A673 (cell line): ENCODE results near the gene APCDD1L. TPM values are rescaled to one million over a fixed set of nuclear protein-coding genes. Genes with fewer than 3 reads are reported as not detected.
"Not testable (repeated sequence)": the region's sequence is repeated elsewhere in the genome, so short reads cannot be mapped to it uniquely, and the experiment has no call there.

ENCODE experiments used
- BruUV-seq: library from RNA; stranded (reverse); fragments of 400-500 nt; replicated peaks from 2 replicates; lab custom pipeline; 2021; lab: Mats Ljungman, UMichigan
- CTCF ChIA-PET: fragments of 300-600 bp; sonication (Branson Sonifier 250); formaldehyde crosslinking; loops from one replicate; lab custom pipeline; 2022; ENCODE audit warnings: antibody characterized with exemption; lab: Charles Lee
- POLR2A ChIA-PET: fragments of 300-600 bp; sonication (Branson Sonifier 250); formaldehyde crosslinking; loops from one replicate; lab custom pipeline; 2022; ENCODE audit warnings: antibody characterized with exemption; ENCODE audit not compliant: low non-redundant PET; lab: Charles Lee
- DNase-seq: peaks from one replicate; pipeline ENCODE4 v3.0.0-alpha.2; 2015; ENCODE audit warnings: low spot score
- H3K27ac ChIP-seq: fragments of 200-600 bp; sonication (generic); 2 replicates; pipeline ENCODE4 v1.5.1; 2016; ENCODE audit warnings: mixed run types, low read depth, mild to moderate bottlenecking, mixed read lengths, antibody characterized with exemption, low read length; ENCODE audit not compliant: poor library complexity, severe bottlenecking
- H3K27me3 ChIP-seq: fragments of 200-600 bp; sonication (generic); replicated peaks from 2 replicates; pipeline ENCODE4 v1.6.1; 2017; ENCODE audit warnings: mixed run types, low read depth, mild to moderate bottlenecking, mixed read lengths, antibody characterized with exemption, low read length; ENCODE audit not compliant: insufficient read depth, poor library complexity
- H3K36me3 ChIP-seq: fragments of 200-600 bp; sonication (generic); 2 replicates; pipeline ENCODE4 v1.6.1; 2016; ENCODE audit warnings: mixed run types, mild to moderate bottlenecking, mixed read lengths, antibody characterized with exemption, low read length; ENCODE audit not compliant: insufficient read depth, poor library complexity, severe bottlenecking
- H3K4me1 ChIP-seq: fragments of 200-600 bp; sonication (generic); 2 replicates; pipeline ENCODE4 v1.6.1; 2017; ENCODE audit warnings: mixed run types, mild to moderate bottlenecking, mixed read lengths, antibody characterized with exemption, low read length; ENCODE audit not compliant: insufficient read depth, poor library complexity, severe bottlenecking
- H3K4me3 ChIP-seq: fragments of 200-600 bp; sonication (generic); 2 replicates; pipeline ENCODE4 v1.5.1; 2016; ENCODE audit warnings: low read depth, mixed run types, mild to moderate bottlenecking, mixed read lengths, low read length; ENCODE audit not compliant: poor library complexity, severe bottlenecking
- H3K9me3 ChIP-seq: fragments of 200-600 bp; sonication (generic); 2 replicates; pipeline ENCODE4 v1.6.1; 2016; ENCODE audit warnings: mixed run types, low read depth, mild to moderate bottlenecking, mixed read lengths, antibody characterized with exemption, low read length; ENCODE audit not compliant: poor library complexity, severe bottlenecking
- CTCF ChIP-seq: fragments of 300-800, 200-600 bp; sonication (generic); conservative IDR thresholded peaks from 2 replicates; pipeline ENCODE4 v1.5.1; 2017; ENCODE audit warnings: low read depth, mild to moderate bottlenecking, antibody characterized with exemption, low read length, moderate library complexity, mixed read lengths
- EZH2 ChIP-seq: fragments of 200-600 bp; sonication (generic); IDR thresholded peaks from 2 replicates; pipeline ENCODE4 v1.6.1; 2017; ENCODE audit warnings: borderline replicate concordance, low read depth, mild to moderate bottlenecking, mixed read lengths, antibody characterized with exemption, low read length; ENCODE audit not compliant: poor library complexity, severe bottlenecking
- intact Hi-C: fragments of 100-400 bp; cut with micrococcal nuclease; formaldehyde crosslinking; loops from one replicate; pipeline ENCODE4 v1.10.0; 2022; ENCODE audit not compliant: unreplicated experiment
- total RNA-seq: library from RNA; stranded (reverse); gene quantifications from 2 replicates; pipeline ENCODE4 v1.2.3, GENCODE V29; 2021

Gene APCDD1L
- total RNA-seq, 1 experiment from 2014 or later, result not detected

- ChIA-PET CTCF (no interaction called here), POLR2A (no interaction called here)
- no peak overlapping the region for H3K4me3 ChIP-seq
- no peak overlapping the region for H3K27ac ChIP-seq
- H3K27me3 ChIP-seq, result no peaks in the 10 kb centered on the region
- no peaks in the 10 kb centered on the region for H3K36me3 ChIP-seq
- DNase-seq, result no peak
- H3K4me1 ChIP-seq, result peaks cover 6% of the 10 kb centered on the region
- no peaks in the 10 kb centered on the region for H3K9me3 ChIP-seq
- no TSS peak for BruUV-seq
- intact Hi-C loops, result no loop called here
- no peak for TF ChIP-seq EZH2
These were observed 29.7 kb upstream of the APCDD1L start for GRCh38 chr20:58544891-58545290.

GRCh38 chr20:58544286-58544685 is 29.1 kb upstream of the APCDD1L start:
- peaks cover 6% of the 10 kb centered on the region for H3K4me1 ChIP-seq
- CTCF ChIA-PET, result no interaction called here
- TF ChIP-seq EZH2 (no peak), CTCF (no peak)

GRCh38 chr20:58543274-58543673 is 28.1 kb upstream of the APCDD1L start:
- Histone ChIP-seq H3K36me3 (no peaks in the 10 kb centered on the region), H3K4me3 (no peak overlapping the region), H3K27me3 (no peaks in the 10 kb centered on the region), H3K27ac (no peak overlapping the region), H3K4me1 (peaks cover 6% of the 10 kb centered on the region), H3K9me3 (no peaks in the 10 kb centered on the region)
- ChIA-PET POLR2A (interaction anchor here (0.6 kb wide), 1 partner anchor 19 kb away, joined by 3 read pairs; no protein-coding TSS in a partner anchor), CTCF (interaction anchor here (0.6 kb wide), 1 partner anchor 71 kb away, joined by 5 read pairs; no protein-coding TSS in a partner anchor)
- TF ChIP-seq CTCF (no peak), EZH2 (no peak)
- BruUV-seq, result no TSS peak
- no peak for DNase-seq
- intact Hi-C loops, result no loop called here

More at GRCh38 chr20:58544286-58544685, 29.1 kb upstream of the APCDD1L start:
- POLR2A ChIA-PET, result no interaction called here
- H3K36me3 ChIP-seq, result no peaks in the 10 kb centered on the region
- intact Hi-C loops, result no loop called here
- no peaks in the 10 kb centered on the region for H3K27me3 ChIP-seq
- DNase-seq, result no peak
- H3K4me3 ChIP-seq, result no peak overlapping the region
- H3K27ac ChIP-seq, result no peak overlapping the region
- no peaks in the 10 kb centered on the region for H3K9me3 ChIP-seq
- BruUV-seq, result no TSS peak

DNA sequence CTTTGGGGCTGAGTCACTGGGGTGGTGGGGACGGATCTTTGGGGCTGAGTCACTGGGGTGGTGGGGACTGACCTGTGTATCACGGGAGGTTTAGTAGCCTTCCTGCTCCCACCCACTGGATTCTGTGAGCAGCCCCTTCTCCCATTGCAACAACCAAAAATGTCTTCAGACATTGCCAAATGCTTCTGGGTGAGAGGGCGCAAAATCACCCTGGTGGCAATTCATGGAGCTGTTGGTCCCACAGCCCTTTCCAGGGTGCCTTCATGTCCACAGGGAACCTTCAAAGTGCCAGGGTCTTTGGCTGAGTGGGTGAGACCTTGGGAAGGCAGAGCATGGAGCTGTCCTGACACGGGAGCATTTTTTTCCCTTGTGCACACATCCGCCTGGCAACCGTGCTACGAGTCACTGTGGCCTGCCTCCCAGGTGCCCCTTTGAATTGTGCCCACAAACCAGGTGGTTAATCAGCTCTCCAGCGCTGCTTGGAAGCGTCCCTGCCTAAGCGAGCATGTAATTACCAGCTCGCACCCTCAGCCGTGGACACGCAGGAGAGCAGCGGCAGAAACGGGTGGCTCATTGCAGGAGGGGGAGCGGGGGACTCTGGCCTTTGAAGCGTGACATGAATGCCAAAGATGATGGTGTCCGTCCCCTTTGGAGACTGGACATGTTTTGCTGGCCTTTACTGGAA is 27.4 kb upstream of the APCDD1L start:
- POLR2A ChIA-PET, result no interaction called here
- H3K27me3 ChIP-seq, result no peaks in the 10 kb centered on the region
- H3K4me3 ChIP-seq, result no peak overlapping the region
- no peak overlapping the region for H3K27ac ChIP-seq
- intact Hi-C loops, result no loop called here
- BruUV-seq, result no TSS peak
- H3K36me3 ChIP-seq, result no peaks in the 10 kb centered on the region
- TF ChIP-seq EZH2, result no peak
- TF ChIP-seq CTCF, result no peak
- H3K9me3 ChIP-seq, result no peaks in the 10 kb centered on the region
- H3K4me1 ChIP-seq, result peaks cover 6% of the 10 kb centered on the region
- no peak for DNase-seq
- CTCF ChIA-PET, result no interaction called here

DNA sequence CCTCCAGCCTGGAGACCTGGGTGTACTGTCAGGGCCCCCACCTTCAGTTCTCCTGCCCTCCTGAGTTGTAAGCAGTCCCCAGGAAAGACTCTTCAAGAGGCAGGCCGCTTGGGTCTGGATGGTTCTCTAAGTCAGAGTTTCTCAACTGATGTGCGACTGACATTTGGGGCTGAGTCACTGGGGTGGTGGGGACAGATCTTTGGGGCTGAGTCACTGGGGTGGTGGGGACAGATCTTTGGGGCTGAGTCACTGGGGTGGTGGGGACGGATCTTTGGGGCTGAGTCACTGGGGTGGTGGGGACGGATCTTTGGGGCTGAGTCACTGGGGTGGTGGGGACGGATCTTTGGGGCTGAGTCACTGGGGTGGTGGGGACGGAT is 26.8 kb upstream of the APCDD1L start:
- H3K27ac ChIP-seq, CTCF ChIA-PET, H3K4me1 ChIP-seq, POLR2A ChIA-PET, intact Hi-C loops, H3K9me3 ChIP-seq, H3K4me3 ChIP-seq, H3K36me3 ChIP-seq, BruUV-seq, DNase-seq, H3K27me3 ChIP-seq: not testable (repeated sequence)
